Prostate gland (tissue), 2 donors: ENCODE data around the gene M1AP. TPM values are rescaled to one million over a fixed set of nuclear protein-coding genes. Genes with fewer than 3 reads are reported as not detected.

Source experiments
- DNase-seq: peaks from one replicate; pipeline ENCODE4 v3.0.0-alpha.2; 2019; ENCODE audit warnings: low spot score
- H3K27ac ChIP-seq, 2 donors: fragments of 200-600 bp; sonication (generic); 2 replicates each; pipeline ENCODE4 v1.5.1; 2017 to 2019
- H3K27me3 ChIP-seq: fragments of 200-600 bp; sonication (generic); replicated peaks from 2 replicates; pipeline ENCODE4 v1.5.1; 2019; ENCODE audit not compliant: insufficient read depth
- H3K36me3 ChIP-seq, 2 donors: fragments of 200-600 bp; sonication (generic); 1 replicate in 1 of 2; 2 replicates in 1 of 2; pipeline versions ENCODE4 v1.5.1 to v1.8.1; 2017 to 2019
- H3K4me1 ChIP-seq: fragments of 200-600 bp; sonication (generic); replicated peaks from 2 replicates; pipeline ENCODE4 v1.5.1; 2019
- H3K4me3 ChIP-seq, 2 donors: fragments of 200-600 bp; sonication (generic); 2 replicates each; pipeline ENCODE4 v1.5.1; 2017 to 2019
- H3K9me3 ChIP-seq: fragments of 200-600 bp; sonication (generic); 2 replicates; pipeline ENCODE4 v1.5.1; 2017
- CTCF ChIP-seq, 4 experiments: fragments of 200-600 bp in 2 of 4; fragments of 450-650 bp in 2 of 4; sonication (generic) in 2 of 4; IDR thresholded peaks; 1 replicate in 3 of 4; 2 replicates in 1 of 4; pipeline ENCODE4 v1.5.1; 2016 to 2019; ENCODE audit warnings: antibody characterized with exemption in 4 of 4, mild to moderate bottlenecking in 2 of 4, moderate library complexity in 2 of 4
- POLR2A ChIP-seq: fragments of 450-650 bp; IDR thresholded peaks from one replicate; pipeline ENCODE4 v1.6.1; 2016; ENCODE audit warnings: antibody characterized with exemption, mild to moderate bottlenecking
- POLR2AphosphoS5 ChIP-seq: sonication (generic); formaldehyde crosslinking; IDR thresholded peaks from one replicate; pipeline ENCODE4 v1.6.1; 2017; ENCODE audit warnings: antibody characterized with exemption
- WGBS: methylation state at CpG from one replicate; pipeline ENCODE4 v1.1.5; 2018; 5-methylcytosine and 5-hydroxymethylcytosine counted together
- intact Hi-C: fragments of 100-400 bp; cut with DNase I; formaldehyde crosslinking; loops from one replicate; pipeline ENCODE4 v1.14.2; 2022
- total RNA-seq, 2 donors: library from RNA; depleted of rRNA; stranded (reverse); fragments of >200 nt; gene quantifications; one replicate each; pipeline ENCODE4 v1.1.0, GENCODE V29; 2016

Gene M1AP
- total RNA-seq, 2 donors from 2014 or later = 0.18 to 10.9 TPM

- H3K4me1 ChIP-seq = no peaks in the 10 kb centered on the region
- H3K4me3 ChIP-seq = no peak overlapping the region
- DNase-seq = no peak
- 55% methylated on average over 2 of the region's 2 CpGs for WGBS
- intact Hi-C loops = no loop called here
- no peak for TF ChIP-seq POLR2A
- TF ChIP-seq POLR2AphosphoS5 = no peak
- no peak for TF ChIP-seq CTCF (IDR thresholded peaks at IDR 0.05)
- no peaks in the 10 kb centered on the region for H3K9me3 ChIP-seq
- no peaks in the 10 kb centered on the region for H3K27me3 ChIP-seq
- H3K36me3 ChIP-seq = no peaks in the 10 kb centered on the region
- no peak overlapping the region for H3K27ac ChIP-seq
These were observed 70.7 kb downstream of the M1AP start for GRCh38 chr2:74577448-74577847.

DNA sequence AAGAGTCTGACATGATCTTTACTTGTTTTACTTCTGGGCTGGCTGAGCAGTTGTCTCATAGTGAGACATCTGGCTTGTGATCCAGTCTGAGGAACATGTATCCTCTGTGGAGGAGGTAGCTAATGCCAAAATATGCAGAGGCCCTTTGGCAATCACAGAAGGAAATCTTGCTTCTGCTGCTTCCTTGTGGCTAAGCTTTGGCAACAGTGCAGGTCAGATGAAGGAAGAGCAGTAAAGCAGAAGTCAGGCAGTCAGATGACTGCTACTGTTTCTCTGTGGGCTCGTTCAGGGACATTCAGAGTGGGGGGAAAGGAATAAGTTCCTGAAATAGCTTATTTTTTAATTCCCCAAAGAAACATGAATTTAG is 71.3 kb downstream of the M1AP start:
- Histone ChIP-seq H3K27me3 (no peaks in the 10 kb centered on the region), H3K9me3 (no peaks in the 10 kb centered on the region), H3K27ac (peak overlapping the region in 1 of 2 donors; percentile 40), H3K4me1 (no peaks in the 10 kb centered on the region), H3K4me3 (no peak overlapping the region), H3K36me3 (no peaks in the 10 kb centered on the region)
- peak; percentile 79 for TF ChIP-seq POLR2AphosphoS5
- TF ChIP-seq POLR2A = no peak
- TF ChIP-seq CTCF (IDR thresholded peaks at IDR 0.05) = peak in 1 of 4 experiments; percentile 9
- peak; percentile 57 for DNase-seq
- 7% methylated on average over 1 of the region's 1 CpG for WGBS
- intact Hi-C loops = no loop called here

DNA sequence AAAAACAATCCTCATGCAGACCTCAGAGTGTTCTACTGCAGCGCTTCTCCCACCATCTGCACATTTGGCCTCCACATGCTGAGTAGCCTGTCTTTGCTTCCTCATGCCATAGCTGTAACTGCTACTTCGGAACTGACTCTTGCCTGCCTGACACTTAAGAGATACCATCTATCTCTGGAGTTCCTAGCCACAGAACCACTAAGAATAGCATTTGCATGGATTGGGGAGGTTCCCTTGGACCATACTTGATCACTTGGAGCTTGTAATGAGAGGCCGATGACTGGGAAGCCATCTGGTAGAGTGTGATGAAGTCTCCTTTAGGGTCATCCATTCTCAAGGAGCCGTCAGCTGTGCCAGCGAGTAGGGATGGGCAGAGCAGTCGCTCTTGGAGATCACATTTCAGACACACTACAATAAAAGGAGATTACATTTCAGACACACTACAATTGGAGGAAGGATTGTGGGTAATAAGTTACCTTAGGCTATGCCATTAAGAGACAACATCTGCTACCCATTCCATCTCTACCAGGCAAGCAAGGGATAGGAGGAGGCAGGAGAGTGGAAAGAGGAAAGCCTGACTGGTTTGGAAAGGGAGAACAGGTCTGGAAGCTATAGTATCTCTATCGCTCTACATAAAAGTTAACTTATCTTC is 71.8 kb downstream of the M1AP start:
- no peak for DNase-seq
- TF ChIP-seq CTCF (IDR thresholded peaks at IDR 0.05) = no peak
- no peak for TF ChIP-seq POLR2AphosphoS5
- no peak for TF ChIP-seq POLR2A
- Histone ChIP-seq H3K4me3 (no peak overlapping the region), H3K36me3 (no peaks in the 10 kb centered on the region), H3K27ac (no peak overlapping the region), H3K27me3 (no peaks in the 10 kb centered on the region), H3K9me3 (no peaks in the 10 kb centered on the region), H3K4me1 (no peaks in the 10 kb centered on the region)
- WGBS = 55% methylated on average over 7 of the region's 7 CpGs
- intact Hi-C loops = no loop called here

DNA sequence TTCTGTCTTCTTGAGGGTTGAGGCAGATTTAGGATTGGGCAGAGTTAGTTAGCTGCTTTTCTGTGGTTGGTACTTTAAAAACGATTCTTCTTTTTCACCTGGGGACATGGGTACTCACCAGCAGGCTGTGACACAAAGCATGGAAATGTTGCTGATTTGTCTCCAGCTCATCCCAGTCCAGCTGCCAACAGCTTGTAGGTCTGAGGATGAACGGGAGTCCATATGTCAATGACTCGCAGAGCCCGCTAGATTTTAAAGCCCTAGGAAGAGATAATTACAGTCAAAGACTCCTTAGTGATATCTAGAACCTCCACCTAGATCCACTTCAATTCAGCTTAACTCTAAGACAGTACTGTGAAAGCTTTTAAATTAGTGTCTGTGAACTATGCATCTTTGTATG is 72.8 kb downstream of the M1AP start:
- Histone ChIP-seq H3K36me3 (no peaks in the 10 kb centered on the region), H3K27me3 (no peaks in the 10 kb centered on the region), H3K9me3 (no peaks in the 10 kb centered on the region), H3K4me3 (no peak overlapping the region), H3K4me1 (no peaks in the 10 kb centered on the region), H3K27ac (no peak overlapping the region)
- no peak for DNase-seq
- intact Hi-C loops = no loop called here
- WGBS = 94% methylated on average over 4 of the region's 4 CpGs
- TF ChIP-seq POLR2AphosphoS5 = no peak
- TF ChIP-seq POLR2A = no peak
- no peak for TF ChIP-seq CTCF (IDR thresholded peaks at IDR 0.05)

DNA sequence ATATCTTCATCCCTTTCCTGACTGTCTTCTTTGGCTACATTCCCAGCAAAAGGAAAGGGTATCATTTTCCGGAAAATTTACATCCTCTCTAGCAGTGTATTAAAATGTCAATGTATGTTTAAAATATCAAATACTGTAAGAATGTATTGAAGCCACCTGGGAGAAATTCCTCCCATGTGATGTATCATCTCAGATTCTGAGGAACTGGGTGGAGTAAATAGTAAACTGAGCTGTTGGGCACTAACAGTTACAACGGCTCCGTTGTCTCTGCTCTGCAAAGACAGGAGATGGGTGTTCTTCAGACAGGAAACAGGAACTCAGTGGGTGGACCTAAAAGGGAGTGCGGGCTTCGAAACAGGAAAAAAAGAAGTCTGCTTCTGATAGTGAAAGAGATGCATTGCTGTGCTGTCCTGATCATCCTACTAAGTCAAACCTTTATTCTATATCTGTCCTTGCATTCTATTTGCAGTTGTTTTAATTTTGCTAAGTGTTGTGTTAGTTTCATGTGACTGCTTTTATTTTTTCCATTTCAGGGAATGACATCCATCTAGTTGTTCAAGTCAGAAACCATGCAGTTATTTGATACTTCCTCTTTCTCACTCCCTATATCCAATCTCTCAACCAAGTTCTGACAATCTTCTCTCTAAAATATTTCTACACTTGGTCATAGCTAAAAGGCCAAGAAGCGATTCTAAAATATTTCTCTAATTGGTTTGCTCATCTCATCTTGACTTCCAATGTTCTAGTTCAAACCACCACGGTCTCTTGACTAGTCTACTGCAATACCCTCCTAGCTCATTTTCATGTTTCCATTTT is 74.2 kb downstream of the M1AP start:
- Histone ChIP-seq H3K4me3 (no peak overlapping the region), H3K4me1 (no peaks in the 10 kb centered on the region), H3K27me3 (no peaks in the 10 kb centered on the region), H3K27ac (no peak overlapping the region), H3K9me3 (no peaks in the 10 kb centered on the region), H3K36me3 (no peaks in the 10 kb centered on the region)
- WGBS = 45% methylated on average over 7 of the region's 7 CpGs
- intact Hi-C loops = no loop called here
- no peak for DNase-seq
- no peak for TF ChIP-seq POLR2AphosphoS5
